ENCODE results near the gene CCDC178.
"Not testable (repeated sequence)": the region's sequence is repeated elsewhere in the genome, so short reads cannot be mapped to it uniquely, and the experiment has no call there.

Gene CCDC178

GRCh38 chr18:33350256-33350655, 90.3 kb downstream of the CCDC178 start:
- no peak for FAIRE-seq

- FAIRE-seq, result not testable (repeated sequence)
Observed at GRCh38 chr18:33339733-33340132, 100.8 kb downstream of the CCDC178 start.

GRCh38 chr18:33334781-33335180, 105.7 kb downstream of the CCDC178 start:
- FAIRE-seq, result no peak

GRCh38 chr18:33330711-33331110, 109.8 kb downstream of the CCDC178 start:
- FAIRE-seq, result no peak

DNA sequence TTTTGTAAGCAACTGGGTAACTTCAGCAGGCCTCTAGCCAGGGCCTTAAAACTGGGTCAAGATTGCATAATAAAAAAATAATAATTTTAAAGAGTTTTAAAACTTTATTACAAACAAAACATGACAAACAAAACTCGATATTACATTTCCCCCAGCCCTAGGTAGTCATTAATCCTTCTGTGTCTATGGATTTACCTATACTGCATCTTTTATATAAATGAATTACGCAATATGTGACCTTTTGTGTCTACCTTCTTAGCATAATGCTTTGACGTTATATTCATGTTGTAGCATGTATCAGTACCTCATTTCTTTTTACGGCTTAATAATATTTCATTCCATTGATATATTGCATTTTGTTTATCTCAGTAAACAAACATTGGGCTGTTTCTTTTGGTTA, 113.5 kb downstream of the CCDC178 start:
- no peak for FAIRE-seq

DNA sequence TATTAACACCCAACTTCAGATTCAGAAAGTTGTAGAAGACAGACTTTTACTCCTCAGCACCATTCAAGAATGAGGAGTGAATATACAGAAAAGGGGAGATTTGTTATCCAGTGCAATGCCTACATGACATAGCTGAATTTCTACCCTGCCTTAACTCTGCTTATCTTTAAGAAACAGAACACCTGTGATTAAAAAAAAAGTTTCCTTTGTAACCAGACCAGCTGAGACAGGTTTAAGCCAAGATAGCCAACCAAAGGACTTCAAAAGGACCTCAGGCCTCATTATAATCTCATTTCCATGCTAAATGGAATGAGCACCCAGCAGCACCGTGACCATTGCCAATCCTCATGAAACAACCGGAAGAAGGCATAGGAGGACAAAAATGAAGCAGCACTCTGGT, 122.9 kb downstream of the CCDC178 start:
- no peak for FAIRE-seq

DNA sequence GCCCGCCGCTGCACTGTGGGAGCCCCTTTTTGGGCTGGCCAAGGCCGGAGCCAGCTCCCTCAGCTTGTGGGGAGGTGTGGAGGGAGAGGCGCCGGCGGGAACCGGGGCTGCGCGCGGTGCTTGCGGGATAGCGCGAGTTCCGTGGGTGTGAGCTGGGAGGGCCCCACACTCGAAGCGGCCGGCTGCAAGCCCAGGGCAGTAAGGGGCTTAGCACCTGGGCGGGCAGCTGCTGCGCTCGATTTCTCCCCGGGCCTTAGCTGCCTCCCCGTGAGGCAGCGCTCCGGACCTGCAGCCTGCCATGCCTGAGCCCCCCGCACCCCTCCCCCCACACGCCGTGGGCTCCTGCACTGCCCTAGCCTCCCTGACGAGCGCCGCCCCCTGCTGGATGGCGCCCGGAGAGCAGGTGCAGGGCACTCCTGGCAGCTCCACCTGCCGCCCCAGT, 124.4 kb downstream of the CCDC178 start:
- FAIRE-seq, result no peak

- FAIRE-seq, result no peak
Observed at GRCh38 chr18:33307520-33307919, 133.0 kb downstream of the CCDC178 start.

- no peak for FAIRE-seq
Observed at GRCh38 chr18:33304277-33304676, 136.2 kb downstream of the CCDC178 start.

GRCh38 chr18:33291539-33291938, 149.0 kb downstream of the CCDC178 start:
- no peak for FAIRE-seq

DNA sequence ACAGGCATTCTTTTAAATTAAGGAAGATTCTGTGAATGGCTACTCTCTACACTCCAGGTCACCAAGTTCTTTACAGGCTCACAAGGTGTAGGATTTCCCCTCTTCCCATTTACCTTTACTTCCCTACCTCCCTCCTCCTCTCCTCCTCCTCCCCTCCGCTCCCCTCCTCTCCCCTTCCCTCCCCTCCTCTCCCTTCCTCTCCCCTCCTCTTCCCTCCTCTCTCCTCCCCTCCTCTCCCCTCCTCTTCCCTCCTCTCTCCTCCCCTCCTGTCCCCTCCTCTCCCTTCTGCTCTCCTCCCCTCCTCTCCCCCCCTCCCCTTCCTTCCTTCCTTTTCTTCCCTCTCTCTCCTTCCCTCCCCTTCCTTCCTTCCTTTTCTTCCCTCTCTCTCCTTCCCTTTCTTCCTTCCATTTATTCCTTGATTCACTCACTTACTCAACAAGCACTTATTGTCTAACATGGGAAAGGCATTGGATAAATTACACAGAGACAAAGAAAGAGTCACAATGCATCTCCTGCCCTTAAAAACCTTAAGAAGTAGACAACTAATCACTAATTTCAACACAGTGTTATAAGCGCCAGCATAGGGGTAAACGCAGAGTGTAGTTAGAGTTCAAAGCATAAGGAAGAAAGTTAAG, 152.3 kb downstream of the CCDC178 start:
- no peak for FAIRE-seq

DNA sequence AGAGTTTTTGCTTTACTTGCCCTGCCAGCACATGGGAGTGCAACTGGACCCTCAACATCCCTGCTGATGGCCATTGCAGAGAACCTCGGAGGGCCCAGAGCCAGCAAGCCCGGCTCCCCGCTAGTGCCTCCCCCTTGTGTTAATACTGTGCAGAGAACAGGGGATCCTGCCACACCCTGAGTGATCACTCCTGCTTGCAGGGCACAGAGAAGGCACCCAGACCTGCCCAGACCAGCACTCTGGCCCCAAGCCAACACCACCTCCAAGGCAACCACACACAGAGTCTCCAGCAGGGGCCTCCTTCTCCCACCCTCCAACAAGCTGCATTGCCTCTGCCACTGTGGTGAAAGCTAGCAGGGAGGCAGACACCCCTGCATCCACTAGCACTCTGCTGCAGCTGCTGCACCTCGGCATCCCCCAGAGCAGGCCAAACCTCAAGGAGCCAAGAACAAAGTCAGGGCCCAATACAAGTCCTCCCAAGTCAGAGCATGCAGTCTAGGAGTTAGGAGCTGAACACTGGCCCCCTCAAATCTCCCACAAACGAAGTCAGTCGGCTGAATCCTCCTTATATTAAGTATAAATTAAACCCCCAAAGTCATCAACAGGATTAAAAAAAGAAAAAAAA, 157.7 kb downstream of the CCDC178 start:
- no peak for FAIRE-seq

DNA sequence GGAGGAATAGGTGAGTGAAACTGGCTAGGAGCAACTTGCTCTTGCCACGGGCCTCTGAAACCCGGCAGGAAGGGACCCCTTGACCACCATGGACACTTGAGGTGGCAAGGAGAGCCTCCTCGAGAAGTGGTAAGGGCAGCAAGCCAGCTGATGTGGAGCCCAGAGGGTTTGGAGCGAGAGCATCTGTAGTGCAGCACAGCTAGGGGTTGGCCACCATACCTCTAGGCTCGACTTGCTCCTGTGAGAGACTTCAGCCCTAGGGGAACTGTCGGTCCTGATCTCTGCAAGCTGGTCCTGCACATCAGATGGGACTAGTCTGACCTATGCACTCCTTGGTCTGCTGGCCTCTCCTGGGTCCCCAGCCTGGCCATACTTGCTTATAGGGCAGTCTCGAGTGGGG, 158.4 kb downstream of the CCDC178 start:
- no peak for FAIRE-seq

DNA sequence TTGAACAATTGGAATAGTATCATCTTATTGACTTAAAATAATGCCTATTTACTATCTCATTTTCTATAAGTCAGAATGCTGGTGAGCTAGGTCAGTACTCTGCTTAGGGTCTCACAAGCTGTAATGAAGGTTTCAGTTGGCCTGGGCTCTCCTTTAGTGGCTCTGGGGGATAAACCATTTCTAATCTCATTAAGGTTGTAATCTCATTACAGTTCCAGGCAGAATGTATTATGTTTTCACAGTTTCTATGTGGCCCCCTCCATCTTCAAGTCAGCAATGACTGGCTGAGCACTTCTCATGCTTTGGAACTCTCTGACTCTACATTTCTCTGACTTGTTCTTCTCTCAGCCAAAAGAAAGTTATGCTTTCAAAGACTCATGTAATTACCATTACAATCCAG, 163.1 kb downstream of the CCDC178 start:
- FAIRE-seq, result no peak

DNA sequence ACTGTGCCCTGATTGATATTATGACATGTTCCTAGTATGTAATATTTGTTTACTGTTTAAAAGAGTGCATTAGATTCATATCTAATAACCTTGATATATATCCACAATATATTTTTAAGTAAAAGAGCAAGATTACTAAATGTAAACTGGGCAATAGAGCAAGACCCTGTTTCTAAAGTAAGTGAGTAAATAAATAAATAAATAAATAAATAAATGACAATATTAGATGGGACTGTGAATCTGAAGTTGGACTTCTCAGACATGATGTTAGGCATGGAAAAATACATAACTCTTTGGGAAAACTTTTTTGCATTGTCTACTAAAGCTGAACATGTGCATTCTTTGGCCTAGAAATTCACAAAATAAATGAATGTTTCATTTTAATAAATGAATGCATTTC, 164.7 kb downstream of the CCDC178 start:
- FAIRE-seq, result no peak

- no peak for FAIRE-seq
Observed at GRCh38 chr18:33270297-33270696, 170.2 kb downstream of the CCDC178 start.

DNA sequence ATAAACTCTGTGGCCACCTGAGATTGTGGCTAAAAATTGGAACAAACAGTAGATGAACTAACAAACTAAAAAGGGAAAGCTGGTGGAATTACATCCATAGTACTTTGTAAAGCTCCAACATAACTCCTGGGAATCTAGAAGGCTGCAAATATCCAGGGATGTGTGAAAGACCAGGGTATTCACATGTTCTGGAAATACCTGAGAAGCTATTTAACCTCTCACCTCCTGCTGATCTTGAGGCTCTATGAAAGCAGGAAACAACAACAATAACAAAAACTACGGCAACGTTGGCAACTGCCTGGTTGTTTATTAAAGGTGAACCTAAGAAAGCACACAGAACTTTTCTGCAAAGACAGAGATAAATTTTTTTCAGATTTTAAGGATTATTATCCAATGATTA, 171.3 kb downstream of the CCDC178 start:
- no peak for FAIRE-seq

- no peak for FAIRE-seq
Observed at GRCh38 chr18:33264566-33264965, 176.0 kb downstream of the CCDC178 start.

- FAIRE-seq, result no peak
Observed at GRCh38 chr18:33239298-33239697, 201.2 kb downstream of the CCDC178 start.

- no peak for FAIRE-seq
Observed at GRCh38 chr18:33232318-33232626, 208.2 kb downstream of the CCDC178 start.

GRCh38 chr18:33231474-33232317, 208.8 kb downstream of the CCDC178 start:
- no peak for FAIRE-seq

- FAIRE-seq, result no peak
Observed at GRCh38 chr18:33212363-33212762, 228.2 kb downstream of the CCDC178 start.

DNA sequence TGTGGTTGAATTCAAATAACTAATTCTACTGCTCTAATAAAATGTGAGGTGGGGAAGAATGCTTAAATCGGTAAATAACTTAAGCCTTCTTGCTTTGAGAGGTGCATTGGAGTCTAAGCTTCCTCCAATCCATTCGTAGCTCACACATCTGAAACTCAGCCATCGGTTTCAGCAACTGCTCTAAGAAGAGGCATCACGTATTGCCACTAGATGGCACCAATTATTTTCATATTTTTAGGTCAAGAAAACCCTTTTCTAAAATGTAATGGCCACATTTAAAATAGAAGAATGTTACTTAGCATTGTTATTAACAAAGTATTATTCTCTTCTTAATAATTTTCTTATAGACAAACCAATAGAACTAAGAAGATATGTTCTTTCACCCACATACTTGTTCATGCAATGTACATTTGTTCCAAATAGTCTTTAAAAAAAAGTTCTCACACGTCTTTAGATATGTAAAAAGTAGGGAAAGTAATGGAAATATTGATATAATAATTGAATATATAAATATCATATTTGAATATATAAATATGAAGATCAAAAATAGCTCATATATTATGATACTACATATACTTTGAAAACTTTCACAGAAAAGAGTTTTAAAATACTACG, 229.8 kb downstream of the CCDC178 start:
- FAIRE-seq, result peak; percentile 57

- no peak for FAIRE-seq
Observed at GRCh38 chr18:33205777-33206176, 234.7 kb downstream of the CCDC178 start.

Measured in colon (tissue), 2 donors.